GM12878 (cell line): ENCODE measurements around the gene FBN2. TPM values are rescaled to one million over a fixed set of nuclear protein-coding genes. Genes with fewer than 3 reads are reported as not detected.

ENCODE experiments used
- ATAC-seq: fragments of 200-7000 bp; cut with Tn5 transposase; 3 replicates; pipeline ENCODE4 v1.9.1; 2020; ENCODE audit warnings: mild to moderate bottlenecking, moderate library complexity
- Bru-seq: library from RNA; stranded (reverse); fragments of 400-500 nt; gene quantifications from one replicate; lab custom pipeline; 2021; lab: Mats Ljungman, UMichigan
- BruChase-seq, 2 experiments: library from RNA; stranded (reverse); fragments of 400-500 nt; gene quantifications; one replicate each; lab custom pipeline; 2021; lab: Mats Ljungman, UMichigan
- BruUV-seq: library from RNA; stranded (reverse); fragments of 400-500 nt; replicated peaks from 2 replicates; lab custom pipeline; 2021; lab: Mats Ljungman, UMichigan
- CTCF ChIA-PET: fragments of 300-600 bp; sonication (Branson Sonifier 250); formaldehyde crosslinking; extraction: SDS; loops from one replicate; lab custom pipeline; 2021; ENCODE audit warnings: inconsistent platforms; lab: Yijun Ruan, JAX
- POLR2A ChIA-PET: fragments of 350-600 bp; formaldehyde crosslinking; extraction: SDS; loops from one replicate; lab custom pipeline; 2021; ENCODE audit warnings: inconsistent platforms; lab: Charles Lee
- RAD21 ChIA-PET: fragments of 300-600 bp; sonication (Branson Sonifier 250); formaldehyde crosslinking; loops from one replicate; lab custom pipeline; 2023; ENCODE audit warnings: antibody characterized with exemption; ENCODE audit not compliant: unreplicated experiment; lab: Charles Lee
- SMC1A ChIA-PET: fragments of 300-600 bp; sonication (Branson Sonifier 250); formaldehyde crosslinking; loops from one replicate; lab custom pipeline; 2023; ENCODE audit not compliant: unreplicated experiment, uncharacterized antibody; lab: Charles Lee
- DNase-seq: peaks from one replicate; pipeline ENCODE4 v3.0.0-alpha.2; 2011; ENCODE audit warnings: low read depth, low spot score
- FAIRE-seq: peaks from 3 replicates; lab custom pipeline; 2011; peaks lifted over from hg19 to GRCh38; lab: Jason Lieb, UNC
- H2AFZ ChIP-seq: 2 replicates; pipeline ENCODE4 v1.6.0; 2011; ENCODE audit warnings: low read depth, low read length, control low read depth; ENCODE audit not compliant: control insufficient read depth
- H3K27ac ChIP-seq: 2 replicates; pipeline ENCODE4 v1.5.1; 2011; ENCODE audit warnings: control low read depth; ENCODE audit not compliant: control insufficient read depth, insufficient read depth
- H3K27me3 ChIP-seq, 2 experiments: replicated peaks in 1 of 2; 2 replicates each; pipeline versions ENCODE4 v1.6.0 to v1.6.1; 2011; ENCODE audit warnings: low read length in 1 of 2; ENCODE audit not compliant: control insufficient read depth in 2 of 2, insufficient read depth in 2 of 2
- H3K36me3 ChIP-seq, 2 experiments: 2 replicates each; pipeline ENCODE4 v1.5.1; 2011; ENCODE audit warnings: low read length in 1 of 2; ENCODE audit not compliant: control insufficient read depth in 2 of 2, insufficient read depth in 2 of 2
- H3K4me1 ChIP-seq: 2 replicates; pipeline ENCODE4 v1.6.1; 2011; ENCODE audit warnings: mild to moderate bottlenecking, low read length, moderate library complexity, mixed read lengths; ENCODE audit not compliant: control insufficient read depth, insufficient read depth
- H3K4me2 ChIP-seq: 2 replicates; pipeline ENCODE4 v1.6.0; 2011; ENCODE audit warnings: control low read depth; ENCODE audit not compliant: control insufficient read depth, insufficient read depth
- H3K4me3 ChIP-seq: fragments of 200-600 bp; sonication (generic); 2 replicates; pipeline ENCODE4 v1.5.1; 2016
- H3K79me2 ChIP-seq: 2 replicates; pipeline ENCODE4 v1.6.0; 2011; ENCODE audit warnings: low read length; ENCODE audit not compliant: control insufficient read depth, insufficient read depth
- H3K9ac ChIP-seq: 2 replicates; pipeline ENCODE4 v1.8.0; 2011; ENCODE audit warnings: low read length, control low read depth, mixed read lengths; ENCODE audit not compliant: control insufficient read depth, insufficient read depth
- H3K9me3 ChIP-seq: replicated peaks from 3 replicates; pipeline ENCODE4 v1.5.1; 2011; ENCODE audit warnings: mild to moderate bottlenecking, low read length; ENCODE audit not compliant: control insufficient read depth, insufficient read depth
- H4K20me1 ChIP-seq: 2 replicates; pipeline ENCODE4 v1.6.0; 2011; ENCODE audit not compliant: control insufficient read depth, insufficient read depth
- BHLHE40 ChIP-seq, 2 experiments: fragments of 450-650 bp in 1 of 2; IDR thresholded peaks; 2 replicates each; pipeline ENCODE4 v1.6.1; 2011 to 2017; ENCODE audit warnings: low read depth in 2 of 2, borderline replicate concordance in 1 of 2, improper control_type of control experiment in 1 of 2, low read length in 1 of 2, mild to moderate bottlenecking in 1 of 2
- HCFC1 ChIP-seq: fragments of 150-350 bp; IDR thresholded peaks from 2 replicates; pipeline ENCODE4 v1.6.1; 2014; ENCODE audit warnings: low read length
- HDAC6 ChIP-seq: fragments of 200-600 bp; sonication (generic); IDR thresholded peaks from one replicate; pipeline ENCODE4 v1.8.0; 2017; ENCODE audit warnings: antibody characterized with exemption; ENCODE audit not compliant: unreplicated experiment
- MTA2 ChIP-seq: fragments of 450-650 bp; IDR thresholded peaks from 2 replicates; pipeline ENCODE4 v1.6.1; 2016; ENCODE audit warnings: low read depth, mild to moderate bottlenecking, moderate library complexity
- RCOR1 ChIP-seq: conservative IDR thresholded peaks from 2 replicates; pipeline ENCODE4 v1.6.1; 2012; ENCODE audit warnings: low read depth, low read length, improper control_type of control experiment
- WGBS: methylation state at CpG from one replicate; pipeline ENCODE4 v1.1.6; 2016; ENCODE audit warnings: low lambda C conversion rate; ENCODE audit not compliant: insufficient replicate concordance, insufficient coverage; ENCODE audit errors: missing lambda C conversion rate; 5-methylcytosine and 5-hydroxymethylcytosine counted together
- in situ Hi-C: fragments of 300-500 bp; cut with MboI; formaldehyde crosslinking; loops from 9 replicates; pipeline ENCODE4 v1.14.3; 2018; ENCODE audit warnings: mixed read lengths
- intact Hi-C: fragments of 100-400 bp; cut with micrococcal nuclease; formaldehyde crosslinking; loops from one replicate; pipeline ENCODE4 v1.14.2; 2022; ENCODE audit not compliant: unreplicated experiment
- long read RNA-seq, 2 experiments: library from polyadenylated mRNA; unstranded; transcript quantifications; one replicate each; pipeline ENCODE4 v2.0.0, GENCODE V29; 2019 to 2020
- polyA minus RNA-seq, 3 experiments: library from RNA; depleted of rRNA, polyadenylated mRNA; stranded (reverse); fragments of >200 nt; gene quantifications; 2 replicates each; pipeline ENCODE4 v1.2.3, GENCODE V29; 2011
- polyA plus RNA-seq, 11 experiments: library from polyadenylated mRNA; depleted of rRNA in 4 of 11; unstranded in 6 of 11; stranded (reverse) in 5 of 11; fragments of >200 nt; fragmentation: Nextera tagmentation in 4 of 11; fragmentation: Illumina TruSeq in 1 of 11; extraction: Ambion mirVana in 4 of 11; extraction: Trizol in 1 of 11; gene quantifications; 1 replicate in 1 of 11; 2 replicates in 10 of 11; pipeline versions ENCODE4 v1.2.1 to v1.2.3, GENCODE V29; 2011 to 2016; ENCODE audit warnings: inconsistent platforms in 2 of 11, missing spikeins in 2 of 11, low read depth in 1 of 11
- total RNA-seq, 4 experiments: library from RNA; depleted of rRNA in 3 of 4; stranded (reverse); fragments of >200 nt in 3 of 4; fragmentation: Illumina TruSeq in 1 of 4; extraction: Trizol in 1 of 4; gene quantifications; 2 replicates each; pipeline versions ENCODE4 v1.2.1 to v1.2.3, GENCODE V29; 2013 to 2021
- TF ChIP-seq, protein P1 (sequence below), 3 experiments: IDR thresholded peaks in 2 of 3; conservative IDR thresholded peaks in 1 of 3; 2 replicates each; pipeline ENCODE4 v1.5.1; 2011; ENCODE audit warnings: low read depth in 3 of 3, low read length in 3 of 3, mild to moderate bottlenecking in 3 of 3, control low read depth in 2 of 3, moderate library complexity in 2 of 3, inconsistent platforms in 1 of 3, mixed read lengths in 1 of 3; ENCODE audit not compliant: control insufficient read depth in 2 of 3, insufficient read depth in 1 of 3; ENCODE audit errors: extremely low read depth in 1 of 3
- TF ChIP-seq, protein P2 (sequence below): IDR thresholded peaks from 2 replicates; pipeline ENCODE4 v1.6.1; 2011; ENCODE audit warnings: mild to moderate bottlenecking, low read depth, low read length, moderate library complexity; ENCODE audit not compliant: insufficient replicate concordance
- TF ChIP-seq, protein P3 (sequence below): fragments of 450-650 bp; IDR thresholded peaks from 2 replicates; pipeline ENCODE4 v1.6.1; 2017; ENCODE audit warnings: mild to moderate bottlenecking, moderate library complexity
- TF ChIP-seq, protein P4 (sequence below): IDR thresholded peaks from 2 replicates; pipeline ENCODE4 v1.6.1; 2011; ENCODE audit warnings: low read depth, low read length, improper control_type of control experiment, borderline replicate concordance

FBN2 gene
- total RNA-seq (2013; cell fraction: nucleolus; rRNA removed), result 0.27 and 0.44 TPM in 2 replicates
- total RNA-seq (2014; rRNA removed), result 0.17 TPM in 1 of 2 replicates, not detected in the other
- total RNA-seq (2014; rRNA removed; fragmentation: Illumina TruSeq; extraction: Trizol), result not detected in 2 replicates
- total RNA-seq (2021), result 0.10 and 0.11 TPM in 2 replicates
- polyA plus RNA-seq (2011; ENCODE audit: low read depth), result 0.38 TPM
- polyA plus RNA-seq (2011; rRNA removed), result 0.98 and 1.2 TPM in 2 replicates
- 0.81 and 0.99 TPM in 2 replicates for polyA plus RNA-seq (2011; cell fraction: cytosol; rRNA removed)
- 0.93 and 1.1 TPM in 2 replicates for polyA plus RNA-seq (2011; cell fraction: nucleus; rRNA removed)
- 0.13 and 0.49 TPM in 2 replicates for polyA plus RNA-seq (2012)
- polyA plus RNA-seq (2014; fragmentation: Illumina TruSeq; extraction: Trizol), result 0.01 TPM in 1 of 2 replicates, not detected in the other
- under 1 TPM in 1 of 2 experiments, not detected in 1; 0.02 TPM for polyA plus RNA-seq (2014; fragmentation: Nextera tagmentation; extraction: Ambion mirVana)
- polyA plus RNA-seq (2014; rRNA removed), result 0.03 TPM in 1 of 2 replicates, not detected in the other
- polyA plus RNA-seq (2016; fragmentation: Nextera tagmentation; extraction: Ambion mirVana), result under 1 TPM; 0.07 to 0.16 TPM
- polyA minus RNA-seq (2011; rRNA and poly(A)+ RNA removed), result 3.0 and 7.6 TPM in 2 replicates
- 0.40 and 1.1 TPM in 2 replicates for polyA minus RNA-seq (2011; cell fraction: cytosol; rRNA and poly(A)+ RNA removed)
- 2.2 and 3.2 TPM in 2 replicates for polyA minus RNA-seq (2011; cell fraction: nucleus; rRNA and poly(A)+ RNA removed)
- percentile 17 among the genes with signal in this experiment for Bru-seq, nascent RNA
- percentile 12 among the genes with signal in this experiment for BruChase-seq, experiment 1, labeled RNA remaining after a 6-hour chase
- BruChase-seq, experiment 2, labeled RNA remaining after a 2-hour chase, result percentile 13 among the genes with signal in this experiment
- long read RNA-seq, experiment 1, result 0 reads
- long read RNA-seq, experiment 2, partial matches to known transcripts, result 1 of 2 reads
- long read RNA-seq, experiment 2, other reads (novel, unspliced or antisense), result 1 of 2 reads

DNA sequence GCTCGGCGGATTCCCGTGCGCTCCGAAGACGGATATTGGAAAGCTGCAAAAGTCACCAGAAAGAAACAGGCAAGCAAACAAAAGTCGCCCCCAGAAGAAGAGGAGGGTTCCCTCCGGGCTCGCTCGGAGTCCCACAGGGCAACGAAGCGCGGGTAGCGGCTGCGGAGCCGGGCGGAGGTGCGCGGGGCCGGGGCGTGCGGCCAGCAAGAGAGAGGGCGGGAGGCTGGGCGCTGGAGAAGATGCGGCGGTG lies at the start of gene FBN2:
Gene FBN2, minus strand, starts transcription at position 246 of the 250 bp plus-strand sequence. CDS start 642 bp downstream, outside the sequence.
- FAIRE-seq, result no peak
- H3K79me2 ChIP-seq, result no peaks in the 10 kb centered on the region
- BruUV-seq, result no TSS peak
- DNase-seq, result no peak
- H3K4me3 ChIP-seq, result no peak within 1 kb of the TSS
- POLR2A ChIA-PET, result no interaction called here
- H4K20me1 ChIP-seq, result no peaks in the 10 kb centered on the region
- SMC1A ChIA-PET, result no interaction called here
- RAD21 ChIA-PET, result no interaction called here
- H3K4me2 ChIP-seq, result no peak within 1 kb of the TSS
- no peaks in the 10 kb centered on the region for H3K36me3 ChIP-seq
- TF ChIP-seq, protein P1, sequence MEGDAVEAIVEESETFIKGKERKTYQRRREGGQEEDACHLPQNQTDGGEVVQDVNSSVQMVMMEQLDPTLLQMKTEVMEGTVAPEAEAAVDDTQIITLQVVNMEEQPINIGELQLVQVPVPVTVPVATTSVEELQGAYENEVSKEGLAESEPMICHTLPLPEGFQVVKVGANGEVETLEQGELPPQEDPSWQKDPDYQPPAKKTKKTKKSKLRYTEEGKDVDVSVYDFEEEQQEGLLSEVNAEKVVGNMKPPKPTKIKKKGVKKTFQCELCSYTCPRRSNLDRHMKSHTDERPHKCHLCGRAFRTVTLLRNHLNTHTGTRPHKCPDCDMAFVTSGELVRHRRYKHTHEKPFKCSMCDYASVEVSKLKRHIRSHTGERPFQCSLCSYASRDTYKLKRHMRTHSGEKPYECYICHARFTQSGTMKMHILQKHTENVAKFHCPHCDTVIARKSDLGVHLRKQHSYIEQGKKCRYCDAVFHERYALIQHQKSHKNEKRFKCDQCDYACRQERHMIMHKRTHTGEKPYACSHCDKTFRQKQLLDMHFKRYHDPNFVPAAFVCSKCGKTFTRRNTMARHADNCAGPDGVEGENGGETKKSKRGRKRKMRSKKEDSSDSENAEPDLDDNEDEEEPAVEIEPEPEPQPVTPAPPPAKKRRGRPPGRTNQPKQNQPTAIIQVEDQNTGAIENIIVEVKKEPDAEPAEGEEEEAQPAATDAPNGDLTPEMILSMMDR (IDR thresholded peaks at IDR 0.05 in 2 of 3, conservative IDR thresholded peaks at IDR 0.05 in 1 of 3; ENCODE audit: control insufficient read depth in 2 of 3, extremely low read depth in 1 of 3, insufficient read depth in 1 of 3, low read depth in 3 of 3, low read length in 3 of 3), result no peak
- no peak for TF ChIP-seq RCOR1
- TF ChIP-seq HDAC6, result no peak
- TF ChIP-seq, protein P2, sequence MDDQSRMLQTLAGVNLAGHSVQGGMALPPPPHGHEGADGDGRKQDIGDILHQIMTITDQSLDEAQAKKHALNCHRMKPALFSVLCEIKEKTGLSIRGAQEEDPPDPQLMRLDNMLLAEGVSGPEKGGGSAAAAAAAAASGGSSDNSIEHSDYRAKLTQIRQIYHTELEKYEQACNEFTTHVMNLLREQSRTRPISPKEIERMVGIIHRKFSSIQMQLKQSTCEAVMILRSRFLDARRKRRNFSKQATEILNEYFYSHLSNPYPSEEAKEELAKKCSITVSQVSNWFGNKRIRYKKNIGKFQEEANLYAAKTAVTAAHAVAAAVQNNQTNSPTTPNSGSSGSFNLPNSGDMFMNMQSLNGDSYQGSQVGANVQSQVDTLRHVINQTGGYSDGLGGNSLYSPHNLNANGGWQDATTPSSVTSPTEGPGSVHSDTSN, result no peak
- TF ChIP-seq HCFC1, result no peak
- TF ChIP-seq, protein P3, sequence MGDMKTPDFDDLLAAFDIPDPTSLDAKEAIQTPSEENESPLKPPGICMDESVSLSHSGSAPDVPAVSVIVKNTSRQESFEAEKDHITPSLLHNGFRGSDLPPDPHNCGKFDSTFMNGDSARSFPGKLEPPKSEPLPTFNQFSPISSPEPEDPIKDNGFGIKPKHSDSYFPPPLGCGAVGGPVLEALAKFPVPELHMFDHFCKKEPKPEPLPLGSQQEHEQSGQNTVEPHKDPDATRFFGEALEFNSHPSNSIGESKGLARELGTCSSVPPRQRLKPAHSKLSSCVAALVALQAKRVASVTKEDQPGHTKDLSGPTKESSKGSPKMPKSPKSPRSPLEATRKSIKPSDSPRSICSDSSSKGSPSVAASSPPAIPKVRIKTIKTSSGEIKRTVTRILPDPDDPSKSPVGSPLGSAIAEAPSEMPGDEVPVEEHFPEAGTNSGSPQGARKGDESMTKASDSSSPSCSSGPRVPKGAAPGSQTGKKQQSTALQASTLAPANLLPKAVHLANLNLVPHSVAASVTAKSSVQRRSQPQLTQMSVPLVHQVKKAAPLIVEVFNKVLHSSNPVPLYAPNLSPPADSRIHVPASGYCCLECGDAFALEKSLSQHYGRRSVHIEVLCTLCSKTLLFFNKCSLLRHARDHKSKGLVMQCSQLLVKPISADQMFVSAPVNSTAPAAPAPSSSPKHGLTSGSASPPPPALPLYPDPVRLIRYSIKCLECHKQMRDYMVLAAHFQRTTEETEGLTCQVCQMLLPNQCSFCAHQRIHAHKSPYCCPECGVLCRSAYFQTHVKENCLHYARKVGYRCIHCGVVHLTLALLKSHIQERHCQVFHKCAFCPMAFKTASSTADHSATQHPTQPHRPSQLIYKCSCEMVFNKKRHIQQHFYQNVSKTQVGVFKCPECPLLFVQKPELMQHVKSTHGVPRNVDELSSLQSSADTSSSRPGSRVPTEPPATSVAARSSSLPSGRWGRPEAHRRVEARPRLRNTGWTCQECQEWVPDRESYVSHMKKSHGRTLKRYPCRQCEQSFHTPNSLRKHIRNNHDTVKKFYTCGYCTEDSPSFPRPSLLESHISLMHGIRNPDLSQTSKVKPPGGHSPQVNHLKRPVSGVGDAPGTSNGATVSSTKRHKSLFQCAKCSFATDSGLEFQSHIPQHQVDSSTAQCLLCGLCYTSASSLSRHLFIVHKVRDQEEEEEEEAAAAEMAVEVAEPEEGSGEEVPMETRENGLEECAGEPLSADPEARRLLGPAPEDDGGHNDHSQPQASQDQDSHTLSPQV, result no peak
- TF ChIP-seq, protein P4, sequence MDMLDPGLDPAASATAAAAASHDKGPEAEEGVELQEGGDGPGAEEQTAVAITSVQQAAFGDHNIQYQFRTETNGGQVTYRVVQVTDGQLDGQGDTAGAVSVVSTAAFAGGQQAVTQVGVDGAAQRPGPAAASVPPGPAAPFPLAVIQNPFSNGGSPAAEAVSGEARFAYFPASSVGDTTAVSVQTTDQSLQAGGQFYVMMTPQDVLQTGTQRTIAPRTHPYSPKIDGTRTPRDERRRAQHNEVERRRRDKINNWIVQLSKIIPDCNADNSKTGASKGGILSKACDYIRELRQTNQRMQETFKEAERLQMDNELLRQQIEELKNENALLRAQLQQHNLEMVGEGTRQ, result no peak
- no peak for TF ChIP-seq MTA2
- no peak for TF ChIP-seq BHLHE40 (IDR thresholded peaks at IDR 0.05; ENCODE audit: borderline replicate concordance in 1 of 2, low read depth in 2 of 2, low read length in 1 of 2)
- intact Hi-C loops (no loop called here), in situ Hi-C loops (no loop called here)
- peaks cover 0 to 2% of the 10 kb centered on the region in 2 experiments; a peak in 3 of 4 replicates for H3K27me3 ChIP-seq
- no peaks in the 10 kb centered on the region for H3K4me1 ChIP-seq
- H3K9me3 ChIP-seq, result no peaks in the 10 kb centered on the region; the same call in 2 of the 3 replicates
- H2AFZ ChIP-seq, result no peak within 1 kb of the TSS
- 57% methylated on average over 22 of the region's 26 CpGs for WGBS
- no peak within 1 kb of the TSS for H3K9ac ChIP-seq
- ATAC-seq, result no peak
- H3K27ac ChIP-seq, result no peak within 1 kb of the TSS
- CTCF ChIA-PET, result no interaction called here
